Activated naive CD8-positive, alpha-beta T cell treated with anti-CD3 and anti-CD28 coated beads for 36 hours (primary cell): ENCODE measurements around the gene SIGLEC15. TPM values are rescaled to one million over a fixed set of nuclear protein-coding genes. Genes with fewer than 3 reads are reported as not detected.

ENCODE experiments used
- DNase-seq: peaks from one replicate; pipeline ENCODE4 v3.0.0; 2021
- H3K27ac Mint-ChIP-seq: one replicate; pipeline ENCODE4 v1.8.0; 2022; ENCODE audit warnings: mild to moderate bottlenecking, moderate library complexity, mixed read lengths
- H3K27me3 Mint-ChIP-seq: one replicate; pipeline ENCODE4 v1.8.0; 2022; ENCODE audit warnings: mild to moderate bottlenecking, mixed read lengths
- H3K36me3 Mint-ChIP-seq: one replicate; pipeline ENCODE4 v1.8.0; 2021; ENCODE audit warnings: mild to moderate bottlenecking, mixed read lengths
- H3K4me1 Mint-ChIP-seq: one replicate; pipeline ENCODE4 v1.8.0; 2021; ENCODE audit warnings: mixed read lengths
- H3K4me3 Mint-ChIP-seq: one replicate; pipeline ENCODE4 v1.8.0; 2022; ENCODE audit warnings: mild to moderate bottlenecking, moderate library complexity, mixed read lengths
- H3K9me3 Mint-ChIP-seq: one replicate; pipeline ENCODE4 v1.8.0; 2022; ENCODE audit warnings: mixed read lengths
- total RNA-seq, 2 experiments: library from RNA; stranded (reverse); gene quantifications; one replicate each; pipeline ENCODE4 v1.2.3, GENCODE V29; 2021

The SIGLEC15 gene
- total RNA-seq, 2 experiments from 2014 or later, result not detected

DNA sequence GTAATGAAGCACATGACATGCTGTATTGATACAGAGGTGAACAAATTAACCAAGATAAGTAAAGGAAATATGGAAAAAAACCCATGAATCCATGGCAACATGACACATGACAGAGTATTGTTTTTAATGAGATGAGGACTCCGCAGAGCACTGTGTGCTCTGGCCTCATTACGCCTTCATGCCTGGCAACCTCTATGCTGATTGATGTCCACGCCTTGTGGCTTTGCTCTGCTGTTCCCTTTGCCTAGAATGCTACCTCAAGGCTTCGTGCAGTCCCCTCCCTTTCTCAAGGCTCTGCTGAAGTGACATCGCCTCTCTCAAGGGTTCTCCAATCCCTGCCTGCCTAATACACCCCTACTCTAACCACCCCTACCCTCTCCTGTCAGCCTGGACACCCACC, 8.4 kb downstream of the SIGLEC15 start:
- H3K36me3 Mint-ChIP-seq, result no peaks in the 10 kb centered on the region

DNA sequence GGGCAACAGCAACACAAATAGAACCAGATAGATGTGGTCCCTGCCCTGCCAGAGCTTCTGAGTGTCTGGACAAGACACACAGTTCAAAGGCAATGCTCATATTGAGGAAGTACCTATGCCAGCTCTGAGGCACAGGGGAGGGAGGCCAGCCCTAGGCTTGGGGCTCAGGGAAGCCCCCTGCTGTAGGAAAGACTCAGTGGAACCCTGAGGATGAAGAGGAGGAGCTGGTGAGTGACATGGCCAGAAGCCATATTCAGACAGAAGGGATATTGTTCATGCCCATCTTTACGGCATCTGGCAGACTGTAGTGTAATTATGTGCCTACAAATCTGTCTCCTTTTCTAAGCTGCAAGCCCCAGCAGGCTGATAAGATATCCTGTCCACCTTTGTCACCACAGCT, 8.8 kb downstream of the SIGLEC15 start:
- Mint-ChIP-seq H3K36me3 (no peaks in the 10 kb centered on the region), H3K9me3 (no peaks in the 10 kb centered on the region), H3K27me3 (peaks cover 39% of the 10 kb centered on the region), H3K4me3 (no peak overlapping the region), H3K27ac (no peak overlapping the region), H3K4me1 (peaks cover 10% of the 10 kb centered on the region)
- no peak for DNase-seq

More for the DNA sequence above, 8.4 kb downstream of the SIGLEC15 start:
- Mint-ChIP-seq H3K27ac (no peak overlapping the region), H3K4me1 (peaks cover 9% of the 10 kb centered on the region), H3K4me3 (no peak overlapping the region), H3K9me3 (no peaks in the 10 kb centered on the region), H3K27me3 (peaks cover 35% of the 10 kb centered on the region)
- no peak for DNase-seq

GRCh38 chr18:45835057-45835636, 9.7 kb downstream of the SIGLEC15 start:
- H3K9me3 Mint-ChIP-seq, result no peaks in the 10 kb centered on the region
- no peak for DNase-seq
- no peak overlapping the region for H3K4me3 Mint-ChIP-seq
- H3K27me3 Mint-ChIP-seq, result peaks cover 45% of the 10 kb centered on the region
- peaks cover 12% of the 10 kb centered on the region for H3K4me1 Mint-ChIP-seq
- no peaks in the 10 kb centered on the region for H3K36me3 Mint-ChIP-seq
- H3K27ac Mint-ChIP-seq, result no peak overlapping the region

DNA sequence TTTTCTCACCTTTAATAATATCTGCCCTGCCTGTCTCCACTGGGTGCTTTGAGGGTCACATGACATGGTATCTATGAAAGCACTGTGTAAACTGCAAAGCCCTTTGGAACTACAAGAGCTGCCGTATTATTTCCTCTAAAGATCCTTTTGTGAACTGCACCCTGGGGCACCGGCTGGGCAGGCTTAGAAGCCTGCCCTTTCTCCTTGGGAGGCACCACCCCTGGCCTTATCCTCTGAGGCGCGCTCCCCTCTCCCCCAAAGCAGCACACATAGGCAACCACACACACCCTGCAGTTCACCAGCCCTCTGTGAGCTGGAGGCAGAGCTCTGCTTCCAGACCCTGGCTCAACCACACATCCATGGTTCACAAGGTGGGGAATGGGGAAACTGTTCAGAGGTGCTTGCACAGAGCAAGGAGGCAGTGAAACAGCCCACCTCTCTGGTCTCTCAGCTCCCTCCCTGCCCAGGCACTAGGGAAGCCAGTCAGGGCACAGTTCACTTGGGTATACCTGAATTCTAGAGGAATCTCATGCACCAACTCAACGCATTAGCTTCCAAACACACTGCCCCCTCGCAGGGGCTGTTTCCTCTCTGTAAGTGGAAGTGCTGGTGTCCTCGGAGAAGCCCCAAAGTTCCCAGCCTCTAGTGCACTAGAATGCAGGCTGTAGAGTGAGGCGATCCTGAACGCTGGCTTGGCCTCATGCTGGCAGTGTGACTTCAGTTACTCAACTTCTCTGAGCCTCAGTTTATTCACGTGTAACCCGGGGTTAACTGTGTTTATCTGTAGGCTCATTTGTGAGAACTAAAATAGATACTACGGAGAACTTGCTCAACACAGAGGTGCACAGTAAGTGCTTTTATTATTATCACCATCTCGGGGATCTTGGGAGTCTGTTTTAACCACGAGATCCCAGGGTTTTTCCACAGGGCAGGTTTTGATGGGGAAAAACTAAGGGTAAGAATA, 11.0 kb downstream of the SIGLEC15 start:
- Mint-ChIP-seq H3K4me1 (peaks cover 12% of the 10 kb centered on the region), H3K36me3 (no peaks in the 10 kb centered on the region), H3K27me3 (peaks cover 51% of the 10 kb centered on the region), H3K27ac (no peak overlapping the region), H3K4me3 (no peak overlapping the region), H3K9me3 (no peaks in the 10 kb centered on the region)
- no peak for DNase-seq

DNA sequence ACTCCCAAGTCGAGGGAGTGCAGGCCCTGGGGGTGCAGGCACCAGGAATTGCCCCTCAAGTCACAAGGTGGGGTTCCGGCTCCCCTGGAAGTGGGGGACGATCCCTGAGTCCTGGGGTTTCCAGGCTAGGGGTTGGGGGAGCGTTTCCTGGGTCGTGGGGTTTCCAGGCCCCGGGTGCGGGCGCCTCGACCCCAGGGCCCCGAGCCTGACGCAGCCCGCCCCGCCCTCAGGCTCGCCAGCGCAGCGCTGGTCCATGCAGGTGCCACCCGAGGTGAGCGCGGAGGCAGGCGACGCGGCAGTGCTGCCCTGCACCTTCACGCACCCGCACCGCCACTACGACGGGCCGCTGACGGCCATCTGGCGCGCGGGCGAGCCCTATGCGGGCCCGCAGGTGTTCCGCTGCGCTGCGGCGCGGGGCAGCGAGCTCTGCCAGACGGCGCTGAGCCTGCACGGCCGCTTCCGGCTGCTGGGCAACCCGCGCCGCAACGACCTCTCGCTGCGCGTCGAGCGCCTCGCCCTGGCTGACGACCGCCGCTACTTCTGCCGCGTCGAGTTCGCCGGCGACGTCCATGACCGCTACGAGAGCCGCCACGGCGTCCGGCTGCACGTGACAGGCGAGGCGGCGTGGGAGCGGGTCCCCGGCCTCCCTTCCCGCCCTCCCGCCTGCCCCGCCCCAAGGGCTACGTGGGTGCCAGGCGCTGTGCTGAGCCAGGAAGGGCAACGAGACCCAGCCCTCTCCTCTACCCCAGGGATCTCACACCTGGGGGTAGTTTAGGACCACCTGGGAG, 12.0 kb downstream of the SIGLEC15 start:
- H3K4me3 Mint-ChIP-seq, result peak overlapping the region; percentile 24
- peaks cover 12% of the 10 kb centered on the region for H3K4me1 Mint-ChIP-seq
- no peak overlapping the region for H3K27ac Mint-ChIP-seq
- H3K27me3 Mint-ChIP-seq, result peaks cover 49% of the 10 kb centered on the region
- peak; percentile 68 for DNase-seq
- no peaks in the 10 kb centered on the region for H3K9me3 Mint-ChIP-seq
- no peaks in the 10 kb centered on the region for H3K36me3 Mint-ChIP-seq

GRCh38 chr18:45838302-45839070, 13.0 kb downstream of the SIGLEC15 start:
- peaks cover 48% of the 10 kb centered on the region for H3K27me3 Mint-ChIP-seq
- H3K4me3 Mint-ChIP-seq, result no peak overlapping the region
- no peak overlapping the region for H3K27ac Mint-ChIP-seq
- peaks cover 12% of the 10 kb centered on the region for H3K4me1 Mint-ChIP-seq
- no peaks in the 10 kb centered on the region for H3K36me3 Mint-ChIP-seq
- no peaks in the 10 kb centered on the region for H3K9me3 Mint-ChIP-seq
- no peak for DNase-seq

- H3K27ac Mint-ChIP-seq, result no peak overlapping the region
- DNase-seq, result no peak
- no peak overlapping the region for H3K4me3 Mint-ChIP-seq
- H3K27me3 Mint-ChIP-seq, result peaks cover 48% of the 10 kb centered on the region
- peaks cover 12% of the 10 kb centered on the region for H3K4me1 Mint-ChIP-seq
- no peaks in the 10 kb centered on the region for H3K36me3 Mint-ChIP-seq
- H3K9me3 Mint-ChIP-seq, result no peaks in the 10 kb centered on the region
Observed at GRCh38 chr18:45839414-45840395, 14.2 kb downstream of the SIGLEC15 start.

DNA sequence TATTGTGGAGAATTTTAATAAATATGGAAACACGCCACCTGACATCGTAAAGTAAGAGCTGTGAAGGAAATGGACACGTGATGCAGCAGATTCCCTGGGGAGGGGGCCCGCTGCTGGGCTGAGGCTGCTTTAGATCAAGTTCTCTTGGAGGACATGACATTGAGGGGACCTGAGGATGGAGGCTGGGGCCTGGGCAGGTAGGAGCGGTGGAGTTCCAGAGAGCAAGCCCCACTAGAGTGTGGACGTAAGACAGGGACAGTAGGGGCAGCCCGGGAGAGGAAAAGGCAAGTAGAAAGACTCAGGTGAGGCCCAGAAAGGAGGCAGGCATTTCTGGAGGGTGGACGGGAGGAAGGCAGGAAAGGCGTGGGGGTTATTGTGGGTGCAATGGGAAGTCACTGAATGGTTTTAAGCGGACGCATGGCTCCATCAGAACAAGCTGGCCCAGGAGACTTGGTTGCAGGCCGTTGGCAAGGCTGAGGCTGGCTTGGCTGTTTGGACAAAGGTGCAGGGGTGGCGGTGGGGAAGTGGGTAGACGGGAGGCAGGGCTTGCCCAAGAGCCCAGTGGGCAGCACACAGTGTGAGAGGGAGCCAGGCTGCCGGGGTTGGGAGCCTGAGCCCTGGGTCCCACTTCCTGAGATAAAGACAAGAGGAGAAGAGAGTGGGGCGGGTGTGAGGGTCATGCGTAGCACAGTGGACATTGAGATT, 15.7 kb downstream of the SIGLEC15 start:
- no peak overlapping the region for H3K27ac Mint-ChIP-seq
- H3K4me1 Mint-ChIP-seq, result peaks cover 18% of the 10 kb centered on the region
- H3K27me3 Mint-ChIP-seq, result peaks cover 33% of the 10 kb centered on the region
- H3K9me3 Mint-ChIP-seq, result no peaks in the 10 kb centered on the region
- no peak for DNase-seq
- H3K4me3 Mint-ChIP-seq, result no peak overlapping the region
- H3K36me3 Mint-ChIP-seq, result no peaks in the 10 kb centered on the region

- no peak overlapping the region for H3K4me3 Mint-ChIP-seq
- H3K36me3 Mint-ChIP-seq, result no peaks in the 10 kb centered on the region
- peaks cover 21% of the 10 kb centered on the region for H3K4me1 Mint-ChIP-seq
- no peak for DNase-seq
- H3K9me3 Mint-ChIP-seq, result no peaks in the 10 kb centered on the region
- no peak overlapping the region for H3K27ac Mint-ChIP-seq
- H3K27me3 Mint-ChIP-seq, result peaks cover 26% of the 10 kb centered on the region
Observed at GRCh38 chr18:45841765-45842442, 16.4 kb downstream of the SIGLEC15 start.

DNA sequence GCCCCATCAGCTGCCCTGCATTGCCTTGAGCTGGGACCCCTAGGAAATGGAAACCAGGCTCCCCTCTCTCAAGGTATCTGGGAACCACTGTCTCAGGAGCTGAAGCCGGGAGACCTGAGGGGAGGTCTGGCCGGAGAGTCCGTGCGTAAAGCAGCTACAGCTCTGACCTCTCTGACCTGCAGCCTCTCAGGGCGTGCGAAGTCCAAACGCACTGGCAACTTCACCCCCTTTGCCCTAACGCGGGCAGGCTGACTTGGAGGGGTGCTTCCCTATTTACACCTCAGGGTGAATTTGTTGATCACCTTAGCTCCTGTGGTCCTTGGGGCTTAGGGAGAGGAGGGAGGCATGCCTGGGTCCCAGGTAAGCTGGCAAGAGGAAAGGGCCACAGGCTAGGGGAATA, 17.5 kb downstream of the SIGLEC15 start:
- no peak for DNase-seq
- peaks cover 3% of the 10 kb centered on the region for H3K36me3 Mint-ChIP-seq
- no peak overlapping the region for H3K27ac Mint-ChIP-seq
- H3K4me1 Mint-ChIP-seq, result peaks cover 30% of the 10 kb centered on the region
- H3K9me3 Mint-ChIP-seq, result no peaks in the 10 kb centered on the region
- no peak overlapping the region for H3K4me3 Mint-ChIP-seq
- peaks cover 21% of the 10 kb centered on the region for H3K27me3 Mint-ChIP-seq

DNA sequence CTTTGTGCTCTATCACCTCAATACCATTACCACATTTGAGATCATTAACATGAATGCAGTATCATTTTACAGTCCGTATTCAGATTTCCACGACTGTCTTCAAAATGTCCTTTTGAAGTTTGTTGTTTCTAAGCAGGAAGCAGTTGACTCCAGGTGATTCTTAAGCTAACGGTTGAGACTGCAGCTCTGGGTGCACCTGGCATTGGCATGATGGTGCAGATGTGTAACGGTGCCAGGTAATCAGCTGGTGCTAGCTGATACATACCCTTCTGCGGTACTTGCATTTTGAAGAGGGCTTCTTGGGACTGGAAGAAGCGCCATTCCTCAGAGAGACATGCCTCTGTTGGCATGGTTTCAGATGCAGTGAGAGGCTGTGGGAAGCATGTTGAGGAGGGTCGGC, 19.5 kb downstream of the SIGLEC15 start:
- no peak overlapping the region for H3K27ac Mint-ChIP-seq
- no peak overlapping the region for H3K4me3 Mint-ChIP-seq
- peaks cover 29% of the 10 kb centered on the region for H3K4me1 Mint-ChIP-seq
- H3K9me3 Mint-ChIP-seq, result no peaks in the 10 kb centered on the region
- no peak for DNase-seq
- peaks cover 13% of the 10 kb centered on the region for H3K36me3 Mint-ChIP-seq
- H3K27me3 Mint-ChIP-seq, result peaks cover 6% of the 10 kb centered on the region

DNA sequence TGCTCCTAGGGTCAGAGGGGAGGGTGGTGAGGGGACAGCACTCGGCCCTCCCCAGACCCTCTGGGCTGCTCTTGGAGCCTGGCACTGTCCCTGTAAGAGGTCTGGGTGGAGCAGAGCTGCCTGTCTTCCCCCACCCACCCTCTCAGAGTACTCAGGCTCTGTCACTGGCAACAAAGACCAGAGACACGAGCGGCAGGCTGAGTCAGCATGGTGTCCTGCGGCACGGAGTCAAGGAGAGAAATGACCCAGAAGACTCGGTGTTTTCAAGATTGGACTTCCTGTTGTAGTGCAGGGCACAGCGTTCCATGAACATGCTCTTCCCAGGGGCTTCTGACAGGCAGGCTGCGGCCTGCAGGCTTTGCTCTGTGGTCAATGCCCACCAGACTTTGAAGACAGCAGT, 19.9 kb downstream of the SIGLEC15 start:
- H3K27me3 Mint-ChIP-seq, result peaks cover 4% of the 10 kb centered on the region
- DNase-seq, result no peak
- H3K4me1 Mint-ChIP-seq, result peaks cover 31% of the 10 kb centered on the region
- H3K36me3 Mint-ChIP-seq, result peaks cover 16% of the 10 kb centered on the region
- H3K27ac Mint-ChIP-seq, result no peak overlapping the region
- H3K4me3 Mint-ChIP-seq, result no peak overlapping the region
- no peaks in the 10 kb centered on the region for H3K9me3 Mint-ChIP-seq

DNA sequence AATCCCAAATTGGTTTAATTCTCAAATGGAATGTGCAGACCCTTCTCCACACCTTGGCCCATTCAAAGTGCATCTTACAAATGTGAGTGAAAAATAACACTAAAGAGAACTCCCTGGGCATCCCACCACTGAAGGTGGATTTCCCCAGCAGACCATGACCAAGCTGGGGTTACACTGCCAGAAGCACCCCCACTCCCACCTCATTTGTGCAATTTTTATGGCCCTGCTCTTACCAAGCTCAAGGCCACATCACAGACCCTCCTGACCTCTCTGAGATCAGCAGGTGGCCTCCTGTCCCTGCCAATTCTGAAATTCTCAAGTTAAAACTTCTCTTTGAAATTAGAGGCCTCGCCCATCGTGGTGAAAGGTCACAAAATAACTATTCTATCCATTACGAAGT, 21.6 kb downstream of the SIGLEC15 start:
- Mint-ChIP-seq H3K4me3 (no peak overlapping the region), H3K9me3 (no peaks in the 10 kb centered on the region), H3K4me1 (peaks cover 31% of the 10 kb centered on the region), H3K27ac (peak overlapping the region; percentile 91), H3K36me3 (peaks cover 16% of the 10 kb centered on the region), H3K27me3 (no peaks in the 10 kb centered on the region)
- DNase-seq, result no peak
